GM18526 (cell line): Measurements from ENCODE around the gene KCND3.

ENCODE experiments used
- POLR2A ChIP-seq: IDR thresholded peaks from 3 replicates; pipeline ENCODE4 v1.6.1; 2011; ENCODE audit not compliant: insufficient read length; ENCODE audit errors: extremely low read depth

The KCND3 gene

DNA sequence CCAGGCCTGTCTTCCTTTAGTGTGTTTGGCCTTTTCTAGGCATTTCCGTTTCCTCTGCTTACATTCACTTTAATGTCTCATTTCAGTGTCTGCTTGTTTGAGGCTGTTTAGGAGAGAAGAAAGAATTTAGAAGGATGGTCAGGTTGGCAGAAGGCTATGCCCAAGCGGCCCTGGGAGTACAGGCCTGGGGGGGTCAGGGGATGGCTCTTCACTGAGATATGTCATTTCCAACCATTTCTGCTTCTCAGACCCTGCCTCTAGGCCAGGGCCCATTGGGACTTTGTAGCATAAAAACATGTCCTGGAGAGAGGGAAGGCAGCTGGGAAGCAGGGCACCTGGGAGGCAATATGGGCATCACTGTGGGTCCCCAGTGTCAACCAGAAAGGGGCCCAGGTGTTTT, 147.7 kb downstream of the KCND3 start:
- no peak for TF ChIP-seq POLR2A

DNA sequence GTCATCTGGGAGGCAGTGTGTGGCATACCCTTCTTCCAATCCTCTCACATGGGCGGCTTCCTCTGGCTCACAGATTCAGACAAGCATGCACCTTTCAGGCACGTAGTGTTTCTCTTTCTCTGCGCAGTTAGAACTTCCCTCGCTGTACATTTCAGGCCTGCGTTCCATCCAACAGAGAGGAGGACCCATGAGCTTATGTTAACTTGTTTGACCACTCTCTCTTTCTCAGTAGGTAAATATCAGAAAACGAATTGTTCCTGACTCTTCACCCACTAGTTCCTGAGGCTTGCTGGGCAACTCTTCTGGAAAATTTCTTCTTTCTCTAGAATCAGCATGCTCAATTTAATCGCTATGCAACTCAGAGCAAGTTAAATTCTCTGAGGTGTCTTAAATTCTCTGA, 148.3 kb downstream of the KCND3 start:
- TF ChIP-seq POLR2A = no peak

DNA sequence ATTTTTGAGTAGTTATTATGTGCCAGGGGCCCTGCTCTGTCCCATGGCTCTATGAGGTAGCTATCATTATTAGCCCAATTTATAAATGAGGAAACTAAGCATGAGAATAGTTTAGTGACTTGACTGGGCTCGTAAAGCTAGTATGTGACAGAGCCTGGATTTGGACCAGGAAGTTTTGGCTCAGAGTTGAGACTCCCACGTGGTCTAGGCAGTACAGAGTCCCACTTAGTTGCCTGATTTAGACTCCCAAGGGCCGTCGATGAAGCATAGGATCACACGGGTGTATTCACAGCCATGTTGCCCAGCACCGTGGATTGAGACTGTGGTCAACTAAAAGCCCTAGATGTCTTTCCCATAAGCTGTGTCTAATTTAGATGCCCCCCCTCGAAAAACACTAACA, 152.1 kb downstream of the KCND3 start:
- TF ChIP-seq POLR2A = no peak

DNA sequence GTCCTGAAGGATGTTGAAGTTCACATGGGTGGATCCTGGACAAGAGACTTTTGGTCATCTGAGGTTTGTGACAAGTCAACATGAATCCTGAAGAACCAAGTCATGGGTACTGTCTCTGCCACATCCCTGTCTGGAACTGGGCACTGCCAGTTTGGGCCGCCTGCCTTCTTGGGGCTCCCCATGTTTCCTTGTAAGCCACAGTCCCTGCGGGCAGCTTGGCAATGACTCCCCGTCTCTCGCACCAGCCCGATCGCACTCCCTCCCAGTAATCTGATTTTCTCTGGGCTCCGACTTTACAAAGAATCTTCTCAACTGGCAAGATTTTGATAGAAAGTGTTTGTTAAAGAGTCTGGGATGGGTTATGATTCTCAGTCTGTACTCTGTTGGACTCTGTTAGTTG, 153.4 kb downstream of the KCND3 start:
- no peak for TF ChIP-seq POLR2A

DNA sequence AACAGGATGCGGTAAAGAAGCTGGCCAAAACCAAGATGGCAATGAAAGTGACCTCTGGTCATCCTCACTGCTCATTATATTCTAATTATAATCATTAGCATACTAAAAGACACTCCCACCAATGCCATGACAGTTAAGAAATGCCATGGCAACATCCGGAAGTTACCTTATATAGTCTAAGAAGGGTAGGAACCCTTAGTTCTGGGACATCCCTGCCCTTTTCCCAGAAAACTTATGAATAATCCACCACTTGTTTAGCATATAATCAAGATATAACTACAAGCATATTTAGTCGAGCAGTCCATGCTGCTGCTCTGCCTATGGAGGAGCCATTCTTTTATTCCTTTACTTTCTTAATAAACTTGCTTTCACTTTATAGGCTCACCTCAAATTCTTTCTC, 154.0 kb downstream of the KCND3 start:
- TF ChIP-seq POLR2A = no peak

DNA sequence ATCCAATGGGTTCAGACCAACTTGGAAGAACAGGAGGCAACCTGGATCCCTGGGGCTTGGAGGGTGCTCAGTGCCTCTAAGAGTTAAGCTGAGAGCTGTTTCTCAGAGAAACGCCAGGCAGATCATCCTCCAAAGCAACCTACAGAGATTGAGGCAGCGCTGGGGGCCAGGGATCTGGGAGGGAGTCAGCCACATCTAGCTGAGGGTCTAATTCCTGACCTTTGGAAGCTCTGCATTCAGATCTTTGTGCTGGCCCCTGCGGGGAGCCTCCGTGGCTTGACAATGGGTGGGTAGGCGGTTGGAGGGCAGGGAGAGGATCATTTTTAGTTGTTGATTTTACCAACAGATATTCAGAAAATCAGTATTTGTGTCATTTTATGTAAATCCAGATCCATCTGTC, 154.5 kb downstream of the KCND3 start:
- TF ChIP-seq POLR2A = no peak

DNA sequence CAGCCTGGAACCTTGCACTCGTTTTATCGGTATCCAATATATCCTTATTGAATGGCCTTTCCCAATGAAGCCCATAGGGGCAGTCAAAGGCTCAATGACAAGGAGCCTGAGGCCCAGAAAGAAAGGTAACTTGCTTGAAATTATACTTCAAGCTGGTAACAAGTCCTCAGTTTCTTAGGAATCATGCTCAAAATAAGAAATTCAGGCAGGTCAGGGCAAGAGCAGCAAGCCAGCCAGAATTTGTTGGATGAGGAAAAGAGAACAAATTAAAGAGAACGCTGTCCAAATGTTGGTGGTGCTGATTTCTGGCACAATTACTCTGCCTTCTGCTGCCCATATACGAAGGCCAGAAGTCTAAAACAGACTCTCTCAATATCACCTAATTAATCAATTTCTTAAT, 156.1 kb downstream of the KCND3 start:
- no peak for TF ChIP-seq POLR2A

DNA sequence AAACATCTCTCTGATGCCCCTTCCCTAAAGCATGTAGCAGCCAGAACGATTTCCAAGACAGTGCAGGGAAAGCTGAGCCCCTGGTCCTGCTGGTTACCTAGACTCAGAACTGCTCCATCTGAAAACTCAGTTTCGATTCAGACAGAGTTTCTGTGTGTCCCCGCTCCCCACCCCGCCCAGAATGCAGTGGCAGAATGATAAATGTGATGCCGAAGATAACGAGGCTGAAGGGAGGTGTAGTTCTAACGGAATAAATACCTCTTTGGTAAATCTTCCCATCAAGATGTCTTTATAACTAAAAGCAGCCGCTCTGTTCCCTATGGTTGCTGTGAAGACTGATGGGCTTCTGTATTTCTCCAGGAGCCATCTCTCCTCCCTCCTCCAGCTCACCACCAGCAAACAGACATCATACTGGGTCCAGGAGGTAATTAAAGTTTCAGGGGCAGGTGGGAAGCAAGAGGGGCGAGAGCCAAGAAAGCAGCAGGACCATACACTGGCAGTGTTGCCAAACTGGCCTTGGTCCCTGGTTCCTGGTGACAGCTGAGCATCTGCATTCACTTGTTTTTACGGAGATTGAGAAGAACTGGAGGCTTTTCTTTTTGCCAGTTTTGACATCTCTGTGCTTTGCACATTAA, 156.8 kb downstream of the KCND3 start:
- TF ChIP-seq POLR2A = no peak

DNA sequence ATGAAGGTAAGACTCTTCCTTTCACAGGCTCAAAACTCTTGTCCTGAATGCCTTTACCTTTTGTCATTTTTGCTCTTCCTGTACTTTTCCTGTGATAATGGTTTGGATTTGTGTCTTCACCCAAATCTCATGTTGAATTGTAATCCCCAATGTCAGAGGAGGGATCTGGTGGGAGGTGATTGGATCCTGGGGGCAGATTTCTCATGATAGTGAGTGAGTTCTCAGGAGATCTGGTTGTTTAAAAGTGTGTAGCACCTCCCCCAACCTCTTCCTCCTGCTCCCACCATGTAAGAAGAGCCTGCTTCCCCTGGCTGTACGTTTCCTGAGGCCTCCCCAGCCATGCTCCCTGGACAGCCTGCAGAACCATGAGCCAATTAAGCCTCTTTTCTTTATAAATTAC, 158.3 kb downstream of the KCND3 start:
- no peak for TF ChIP-seq POLR2A

DNA sequence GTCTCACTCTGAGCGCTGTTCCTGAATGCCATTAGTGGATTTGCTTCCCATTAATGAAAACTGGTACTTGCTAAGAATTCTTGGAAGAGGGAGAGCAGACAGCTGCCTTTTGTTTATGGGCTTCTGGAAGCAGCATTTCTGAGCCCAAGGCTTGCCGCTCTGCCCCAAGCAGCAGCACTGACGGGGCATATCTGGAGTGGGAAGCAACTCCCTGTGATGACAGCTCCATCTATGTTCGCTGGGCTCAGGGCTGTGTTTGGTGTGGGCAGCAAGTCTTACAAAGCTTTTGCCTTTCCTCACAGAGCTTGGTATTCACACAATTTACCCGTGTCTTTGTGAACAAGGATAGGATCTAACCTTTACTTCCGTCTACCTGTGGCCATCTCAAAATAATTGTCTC, 161.5 kb downstream of the KCND3 start:
- no peak for TF ChIP-seq POLR2A

DNA sequence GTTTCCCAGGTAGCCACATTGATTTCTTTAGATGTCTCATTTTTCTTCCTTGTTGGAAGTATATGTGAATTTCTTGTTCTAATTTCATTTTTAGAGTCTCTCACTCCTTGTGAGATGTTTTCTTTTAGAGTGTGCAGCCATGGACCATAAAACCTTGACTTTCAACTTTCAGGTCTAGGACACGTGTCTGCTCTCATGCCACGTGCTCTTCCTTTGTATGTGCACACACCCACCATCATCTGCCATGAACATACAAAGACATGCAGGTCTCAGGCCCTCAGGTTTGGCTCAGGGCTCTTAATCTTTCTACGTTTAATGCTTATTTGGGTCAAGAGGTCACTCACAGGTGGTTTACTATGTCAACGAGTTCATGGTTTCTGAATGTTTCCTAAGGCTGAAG, 163.2 kb downstream of the KCND3 start:
- TF ChIP-seq POLR2A = no peak

DNA sequence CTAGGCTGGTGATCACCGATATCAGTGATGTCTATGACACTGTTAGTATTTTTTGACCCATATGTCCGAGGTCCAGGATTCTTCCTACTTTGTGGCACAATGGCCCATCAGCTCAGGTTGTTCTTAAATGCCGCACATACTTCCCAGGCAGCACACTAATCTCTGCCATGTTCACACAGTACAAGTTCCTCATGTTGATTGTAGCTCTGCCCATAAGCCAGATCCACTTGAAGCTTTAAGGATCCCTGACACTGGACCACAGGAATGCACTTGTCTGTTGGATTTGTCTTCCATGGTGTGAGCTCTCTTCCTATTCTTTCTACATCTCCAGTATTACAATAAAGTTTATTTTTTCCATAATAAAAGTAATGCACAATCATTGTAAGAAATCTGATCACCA, 164.3 kb downstream of the KCND3 start:
- no peak for TF ChIP-seq POLR2A

DNA sequence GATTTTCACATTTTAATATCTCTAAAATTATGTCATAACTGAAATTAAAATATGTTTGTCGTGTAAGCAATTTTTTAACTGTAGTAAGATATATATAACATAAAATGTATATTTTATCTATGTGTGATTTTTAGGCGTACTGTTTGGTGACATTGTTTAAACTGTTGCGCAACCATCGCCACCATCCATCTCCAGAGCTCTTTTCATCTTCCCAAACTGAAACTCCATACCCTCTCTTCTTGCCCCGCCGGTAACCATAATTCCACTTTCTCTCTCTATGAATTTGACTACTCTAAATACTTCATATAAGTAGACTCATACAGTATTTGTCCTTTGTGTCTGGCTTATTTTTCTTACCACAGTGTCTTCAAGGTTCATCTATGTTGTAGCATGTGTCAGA, 167.3 kb downstream of the KCND3 start:
- TF ChIP-seq POLR2A = no peak

DNA sequence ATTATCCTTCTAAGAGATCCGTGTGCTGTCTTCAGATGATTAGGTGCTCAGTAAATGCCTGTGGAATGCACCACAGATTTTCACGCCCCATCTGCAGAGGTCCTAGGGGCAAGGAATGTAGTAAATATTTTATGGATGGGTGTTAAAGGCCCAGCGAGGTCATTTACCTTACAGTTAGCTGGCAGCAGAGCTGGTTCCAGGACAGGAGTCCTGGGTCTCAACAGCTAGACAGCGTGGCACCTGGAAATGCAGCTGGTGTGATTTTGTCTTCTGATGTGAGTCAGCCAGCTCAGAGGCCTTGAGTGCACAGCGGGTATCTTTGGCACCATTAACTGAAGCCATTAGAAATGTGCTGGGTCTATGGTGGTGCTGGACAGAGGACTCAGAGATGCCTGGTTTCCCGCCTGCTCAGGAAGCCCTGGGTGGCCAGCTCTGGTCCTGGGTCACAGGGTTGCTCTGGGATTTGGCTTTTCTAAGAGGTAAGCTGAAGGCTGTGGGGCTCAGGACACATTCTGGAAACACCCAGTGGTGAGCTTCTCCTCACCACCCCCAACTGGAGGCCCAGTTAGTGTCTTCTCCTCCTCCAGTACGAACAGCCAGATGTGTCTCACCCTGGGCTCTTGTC, 168.2 kb downstream of the KCND3 start:
- no peak for TF ChIP-seq POLR2A

DNA sequence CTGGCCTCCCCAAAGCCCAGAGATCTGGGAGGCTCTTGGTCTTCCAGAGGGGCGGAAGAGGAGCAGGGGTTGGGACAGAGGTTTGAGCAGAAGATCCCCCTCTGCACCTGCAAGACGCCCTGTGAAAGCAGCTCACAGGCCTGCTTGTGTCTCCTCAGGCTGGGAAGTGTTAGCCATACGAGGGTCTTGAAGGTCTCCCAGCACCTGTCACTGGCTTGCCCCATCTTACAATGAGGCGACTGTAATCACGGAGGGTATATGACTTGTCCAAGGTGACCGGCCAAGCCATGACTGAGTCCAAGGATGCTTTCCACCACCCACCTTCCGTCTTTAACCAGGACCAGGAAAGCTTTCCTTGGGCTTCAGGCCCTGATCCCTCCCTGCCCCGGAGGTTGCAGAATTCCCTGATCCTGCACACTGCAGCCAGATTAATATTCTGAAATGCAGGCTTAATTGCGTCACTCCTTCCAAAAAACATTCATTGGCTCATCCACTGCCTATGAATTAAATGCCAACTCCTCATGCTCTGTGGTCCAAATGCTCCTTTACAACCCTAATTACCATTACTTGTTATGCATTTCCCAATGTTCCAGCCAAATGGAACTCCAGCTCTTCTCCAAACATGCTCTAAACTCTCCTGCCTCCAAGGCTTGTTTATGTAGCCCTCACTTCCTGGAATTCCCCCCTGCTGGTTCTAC, 169.8 kb downstream of the KCND3 start:
- TF ChIP-seq POLR2A = no peak

DNA sequence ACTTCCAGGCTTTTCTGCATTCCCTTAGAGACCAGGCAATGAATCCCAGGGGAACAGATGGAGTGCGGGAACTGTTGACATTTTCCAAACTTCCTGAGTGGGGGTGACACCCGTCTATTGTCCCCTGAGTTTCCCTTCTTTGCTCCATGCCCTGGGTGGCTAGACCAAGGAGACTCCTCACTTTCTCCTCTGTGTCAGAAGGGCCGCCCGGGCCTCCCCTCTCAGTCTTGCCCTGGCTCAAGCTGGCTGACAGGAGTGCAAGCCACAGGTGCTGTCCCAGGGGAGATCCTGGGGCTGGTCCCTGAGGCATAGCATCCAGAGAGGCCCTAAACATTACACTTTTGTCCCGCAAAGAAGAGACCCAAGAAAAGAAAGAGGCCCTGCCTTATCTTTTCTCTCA, 170.9 kb downstream of the KCND3 start:
- no peak for TF ChIP-seq POLR2A

DNA sequence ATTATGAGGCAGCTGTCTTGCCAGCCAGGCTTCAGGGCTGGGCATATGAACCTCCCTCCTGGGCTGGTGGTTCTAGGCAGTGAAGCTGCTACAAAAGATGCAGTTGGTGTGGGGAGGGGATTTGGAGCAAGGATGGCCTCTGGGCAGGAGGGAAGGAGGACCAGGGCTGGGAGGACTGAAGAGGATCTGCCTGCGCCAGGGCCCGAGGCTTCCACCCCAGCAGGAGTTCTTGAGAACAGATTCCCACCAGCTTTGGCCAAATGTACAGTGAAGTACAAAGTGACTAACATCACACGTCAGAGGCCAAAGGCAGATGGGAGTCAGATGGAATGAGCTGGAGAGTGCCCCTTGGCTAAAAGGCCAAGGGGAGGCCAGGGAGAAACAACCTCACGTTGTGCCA, 171.4 kb downstream of the KCND3 start:
- no peak for TF ChIP-seq POLR2A
